ENCODE results near the gene KAT2B.
A peak's percentile ranks its signal among the peaks of the same experiment; 100 is the strongest.

Gene KAT2B

DNA sequence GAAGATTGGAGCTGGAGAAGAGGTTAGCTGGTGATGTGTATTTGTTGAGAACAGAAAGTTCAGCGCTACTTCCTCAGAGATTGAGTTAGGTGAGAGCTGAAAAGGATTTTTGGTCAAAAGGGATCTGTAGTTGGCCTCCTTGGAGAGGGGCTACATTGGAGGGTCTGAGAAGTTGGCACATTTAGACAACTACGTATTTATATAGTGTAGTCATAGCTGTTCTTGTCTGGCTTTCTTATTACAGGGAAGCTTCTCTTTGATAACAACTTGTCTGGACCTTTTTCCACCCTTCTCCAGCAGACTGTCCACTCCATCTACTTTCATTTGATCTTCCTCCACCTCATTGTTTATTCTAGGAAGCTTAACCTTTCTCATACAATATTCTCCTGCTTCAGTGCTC is 43.7 kb downstream of the KAT2B start:
- H3K79me1 ChIP-seq (replicated peaks; ENCODE audit: low read length, poor library complexity, severe bottlenecking), result peaks cover 9% of the 10 kb centered on the region
- no peak overlapping the region for H3K18ac ChIP-seq (ENCODE audit: low read depth in 1 of 2, low read length in 2 of 2)
- no peak overlapping the region for H2BK12ac ChIP-seq (ENCODE audit: low read length in 2 of 2)
- no peak overlapping the region for H4K91ac ChIP-seq (ENCODE audit: low read length)
- no peak overlapping the region for H3K4ac ChIP-seq (ENCODE audit: low read depth in 1 of 2, low read length in 2 of 2)
- H2BK15ac ChIP-seq (ENCODE audit: low read depth, poor library complexity, severe bottlenecking), result no peak overlapping the region
- DNase-seq, result no peak
- no peak overlapping the region for H2BK5ac ChIP-seq (ENCODE audit: low read depth, low read length, poor library complexity, severe bottlenecking)
- no peak overlapping the region for H2AFZ ChIP-seq (ENCODE audit: low read depth, low read length)
- H3K4me3 ChIP-seq (ENCODE audit: insufficient read depth in 1 of 2, low read depth in 1 of 2, low read length in 2 of 2), result no peak overlapping the region
- no peak overlapping the region for H3K14ac ChIP-seq (ENCODE audit: low read length in 2 of 2)
- H3K23ac ChIP-seq (ENCODE audit: low read length in 2 of 2), result peak overlapping the region in 1 of 2 experiments; percentile 60
- WGBS, result 100% methylated on average over 2 of the region's 2 CpGs
- H3K36me3 ChIP-seq (ENCODE audit: control insufficient read depth in 1 of 2, insufficient read depth in 2 of 2, low read depth in 1 of 2, low read length in 2 of 2), result no peaks in the 10 kb centered on the region
- no peak overlapping the region for H2AK5ac ChIP-seq (ENCODE audit: low read length, severe bottlenecking)
- no peak overlapping the region for H3K27ac ChIP-seq (ENCODE audit: low read length, poor library complexity, severe bottlenecking)
- no peaks in the 10 kb centered on the region for H3K9me3 ChIP-seq (ENCODE audit: control insufficient read depth, low read length)
- no peak overlapping the region for H3K9ac ChIP-seq (ENCODE audit: low read length)
- no peak overlapping the region for H2BK120ac ChIP-seq (ENCODE audit: low read depth, low read length)
- H4K8ac ChIP-seq (ENCODE audit: low read length), result no peak overlapping the region
- peaks cover 4% of the 10 kb centered on the region for H3K4me1 ChIP-seq (ENCODE audit: control insufficient read depth, insufficient read depth, low read depth, low read length)
- no peaks in the 10 kb centered on the region for H3K27me3 ChIP-seq (ENCODE audit: control insufficient read depth in 1 of 2, insufficient read depth in 1 of 2, low read length in 2 of 2)
- no peak overlapping the region for H3K4me2 ChIP-seq (ENCODE audit: low read length, poor library complexity, severe bottlenecking)

DNA sequence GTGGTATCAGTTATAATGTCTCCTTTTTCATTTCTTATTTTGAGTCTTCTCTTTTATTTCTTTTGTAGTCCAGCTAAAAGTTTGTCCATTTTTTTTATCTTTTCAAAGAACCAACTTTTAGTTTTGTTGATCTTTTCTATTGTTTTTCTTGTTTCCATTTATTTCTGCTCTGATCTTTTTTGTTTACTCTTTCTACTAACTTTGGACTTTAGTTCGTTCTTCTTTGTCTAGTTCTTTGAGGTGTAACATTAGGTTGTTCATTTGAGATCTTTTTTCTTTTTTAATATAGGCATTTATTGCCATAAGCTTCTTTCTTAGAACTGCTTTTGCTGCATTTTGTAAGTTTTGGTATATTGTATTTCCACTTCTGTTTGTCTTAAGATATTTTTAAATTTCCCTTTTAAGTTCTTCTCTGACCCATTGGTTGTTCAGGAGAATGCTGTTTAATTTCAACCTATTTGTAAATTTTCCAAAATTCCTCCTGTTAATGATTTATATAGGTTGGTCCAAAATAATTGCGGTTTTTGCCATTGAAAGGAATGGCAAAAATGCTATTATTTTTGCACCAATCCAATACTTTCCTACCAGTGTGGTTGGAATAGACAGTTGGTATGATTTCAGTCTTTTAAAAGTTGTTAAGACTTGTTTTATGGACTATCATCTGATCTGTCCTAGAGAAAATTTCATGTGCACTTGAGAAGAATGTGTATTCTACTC is 51.2 kb downstream of the KAT2B start:
- Histone ChIP-seq H2AK5ac (ENCODE audit: low read length, severe bottlenecking) (no peak overlapping the region), H3K27me3 (ENCODE audit: control insufficient read depth in 1 of 2, insufficient read depth in 1 of 2, low read length in 2 of 2) (no peaks in the 10 kb centered on the region), H3K4ac (ENCODE audit: low read depth in 1 of 2, low read length in 2 of 2) (no peak overlapping the region), H3K9me3 (ENCODE audit: control insufficient read depth, low read length) (peaks cover 5% of the 10 kb centered on the region), H4K91ac (ENCODE audit: low read length) (no peak overlapping the region), H3K4me3 (ENCODE audit: insufficient read depth in 1 of 2, low read depth in 1 of 2, low read length in 2 of 2) (no peak overlapping the region), H3K18ac (ENCODE audit: low read depth in 1 of 2, low read length in 2 of 2) (no peak overlapping the region), H2AFZ (ENCODE audit: low read depth, low read length) (no peak overlapping the region), H3K4me2 (ENCODE audit: low read length, poor library complexity, severe bottlenecking) (no peak overlapping the region), H2BK120ac (ENCODE audit: low read depth, low read length) (no peak overlapping the region), H3K36me3 (ENCODE audit: control insufficient read depth in 1 of 2, insufficient read depth in 2 of 2, low read depth in 1 of 2, low read length in 2 of 2) (peaks cover 0 to 8% of the 10 kb centered on the region in 2 experiments), H3K23ac (ENCODE audit: low read length in 2 of 2) (no peak overlapping the region), H2BK15ac (ENCODE audit: low read depth, poor library complexity, severe bottlenecking) (no peak overlapping the region), H3K27ac (ENCODE audit: low read length, poor library complexity, severe bottlenecking) (no peak overlapping the region), H2BK5ac (ENCODE audit: low read depth, low read length, poor library complexity, severe bottlenecking) (no peak overlapping the region), H3K4me1 (ENCODE audit: control insufficient read depth, insufficient read depth, low read depth, low read length) (peaks cover 2% of the 10 kb centered on the region), H4K8ac (ENCODE audit: low read length) (no peak overlapping the region), H2BK12ac (ENCODE audit: low read length in 2 of 2) (no peak overlapping the region), H3K14ac (ENCODE audit: low read length in 2 of 2) (no peak overlapping the region), H3K79me1 (replicated peaks; ENCODE audit: low read length, poor library complexity, severe bottlenecking) (peaks cover 4% of the 10 kb centered on the region), H3K9ac (ENCODE audit: low read length) (no peak overlapping the region)
- WGBS, result no CpG with 5 or more reads among the region's 2 CpGs
- no peak for DNase-seq

DNA sequence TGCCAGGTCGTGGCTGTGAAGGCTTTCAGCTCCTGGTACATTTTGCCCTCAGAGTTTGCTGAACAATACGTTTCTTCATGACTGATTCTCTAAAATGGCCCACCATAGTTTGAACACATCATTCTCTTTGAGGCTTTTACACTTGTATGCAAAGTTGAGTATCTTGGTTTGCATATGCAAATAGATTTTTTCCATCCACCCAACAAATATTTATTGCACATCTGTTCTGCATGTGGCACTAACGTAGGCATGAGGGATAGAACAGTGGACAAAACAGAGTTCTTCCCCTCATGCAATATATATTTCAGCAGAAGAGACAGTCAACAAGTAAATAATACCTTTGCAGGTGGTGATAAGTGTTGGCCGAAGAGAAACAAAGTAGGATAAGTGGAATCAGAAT is 55.2 kb downstream of the KAT2B start:
- no peak overlapping the region for H2BK15ac ChIP-seq (ENCODE audit: low read depth, poor library complexity, severe bottlenecking)
- H3K4me2 ChIP-seq (ENCODE audit: low read length, poor library complexity, severe bottlenecking), result no peak overlapping the region
- H3K9ac ChIP-seq (ENCODE audit: low read length), result no peak overlapping the region
- H3K27ac ChIP-seq (ENCODE audit: low read length, poor library complexity, severe bottlenecking), result no peak overlapping the region
- no peak overlapping the region for H3K4me3 ChIP-seq (ENCODE audit: insufficient read depth in 1 of 2, low read depth in 1 of 2, low read length in 2 of 2)
- no peaks in the 10 kb centered on the region for H3K27me3 ChIP-seq (ENCODE audit: control insufficient read depth in 1 of 2, insufficient read depth in 1 of 2, low read length in 2 of 2)
- no peak overlapping the region for H3K18ac ChIP-seq (ENCODE audit: low read depth in 1 of 2, low read length in 2 of 2)
- H2BK120ac ChIP-seq (ENCODE audit: low read depth, low read length), result no peak overlapping the region
- no peak overlapping the region for H2BK5ac ChIP-seq (ENCODE audit: low read depth, low read length, poor library complexity, severe bottlenecking)
- no peaks in the 10 kb centered on the region for H3K79me1 ChIP-seq (replicated peaks; ENCODE audit: low read length, poor library complexity, severe bottlenecking)
- no peak overlapping the region for H2BK12ac ChIP-seq (ENCODE audit: low read length in 2 of 2)
- no peak overlapping the region for H2AFZ ChIP-seq (ENCODE audit: low read depth, low read length)
- H2AK5ac ChIP-seq (ENCODE audit: low read length, severe bottlenecking), result no peak overlapping the region
- no peak for DNase-seq
- H4K91ac ChIP-seq (ENCODE audit: low read length), result no peak overlapping the region
- no peak overlapping the region for H4K8ac ChIP-seq (ENCODE audit: low read length)
- H3K9me3 ChIP-seq (ENCODE audit: control insufficient read depth, low read length), result no peaks in the 10 kb centered on the region
- no peak overlapping the region for H3K4ac ChIP-seq (ENCODE audit: low read depth in 1 of 2, low read length in 2 of 2)
- no peak overlapping the region for H3K14ac ChIP-seq (ENCODE audit: low read length in 2 of 2)
- WGBS, result 97% methylated on average over 4 of the region's 4 CpGs
- no peak overlapping the region for H3K23ac ChIP-seq (ENCODE audit: low read length in 2 of 2)
- H3K4me1 ChIP-seq (ENCODE audit: control insufficient read depth, insufficient read depth, low read depth, low read length), result peaks cover 5% of the 10 kb centered on the region
- H3K36me3 ChIP-seq (ENCODE audit: control insufficient read depth in 1 of 2, insufficient read depth in 2 of 2, low read depth in 1 of 2, low read length in 2 of 2), result peaks cover 0 to 6% of the 10 kb centered on the region in 2 experiments

DNA sequence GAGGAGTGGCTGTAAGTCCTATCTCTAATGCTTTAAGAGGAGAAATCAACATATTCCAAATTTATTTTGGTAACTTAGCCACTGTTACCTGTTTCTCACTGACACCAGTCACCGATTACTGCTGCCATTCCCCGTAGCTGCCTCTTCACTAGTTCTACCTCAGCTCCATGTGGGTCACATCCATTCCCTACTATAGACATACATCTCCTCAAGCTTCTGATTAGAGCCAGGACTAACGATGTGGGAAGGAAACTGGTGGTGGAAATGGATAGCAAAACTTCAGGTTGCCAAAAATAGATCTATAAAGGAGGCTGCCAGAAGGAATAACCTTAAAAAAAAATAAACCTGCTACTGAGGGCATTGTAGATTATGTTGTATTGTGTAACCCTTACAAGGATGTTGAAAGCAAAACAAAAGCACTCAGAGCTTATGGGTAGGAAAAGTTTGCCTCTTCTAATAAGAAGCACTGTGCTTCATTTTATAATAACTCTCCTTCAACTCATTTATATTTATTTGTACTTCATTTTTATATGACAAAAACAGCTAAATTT is 56.0 kb downstream of the KAT2B start:
- Histone ChIP-seq H3K14ac (ENCODE audit: low read length in 2 of 2) (no peak overlapping the region), H4K91ac (ENCODE audit: low read length) (no peak overlapping the region), H3K9me3 (ENCODE audit: control insufficient read depth, low read length) (no peaks in the 10 kb centered on the region), H3K36me3 (ENCODE audit: control insufficient read depth in 1 of 2, insufficient read depth in 2 of 2, low read depth in 1 of 2, low read length in 2 of 2) (peaks cover 0 to 6% of the 10 kb centered on the region in 2 experiments), H2AFZ (ENCODE audit: low read depth, low read length) (no peak overlapping the region), H3K79me1 (replicated peaks; ENCODE audit: low read length, poor library complexity, severe bottlenecking) (no peaks in the 10 kb centered on the region), H2BK15ac (ENCODE audit: low read depth, poor library complexity, severe bottlenecking) (no peak overlapping the region), H3K4me1 (ENCODE audit: control insufficient read depth, insufficient read depth, low read depth, low read length) (peaks cover 5% of the 10 kb centered on the region), H3K4me2 (ENCODE audit: low read length, poor library complexity, severe bottlenecking) (no peak overlapping the region), H2BK5ac (ENCODE audit: low read depth, low read length, poor library complexity, severe bottlenecking) (no peak overlapping the region), H3K9ac (ENCODE audit: low read length) (no peak overlapping the region), H3K4me3 (ENCODE audit: insufficient read depth in 1 of 2, low read depth in 1 of 2, low read length in 2 of 2) (no peak overlapping the region), H2AK5ac (ENCODE audit: low read length, severe bottlenecking) (no peak overlapping the region), H2BK120ac (ENCODE audit: low read depth, low read length) (no peak overlapping the region), H3K18ac (ENCODE audit: low read depth in 1 of 2, low read length in 2 of 2) (no peak overlapping the region), H3K23ac (ENCODE audit: low read length in 2 of 2) (no peak overlapping the region), H3K27me3 (ENCODE audit: control insufficient read depth in 1 of 2, insufficient read depth in 1 of 2, low read length in 2 of 2) (no peaks in the 10 kb centered on the region), H3K27ac (ENCODE audit: low read length, poor library complexity, severe bottlenecking) (no peak overlapping the region), H4K8ac (ENCODE audit: low read length) (no peak overlapping the region), H3K4ac (ENCODE audit: low read depth in 1 of 2, low read length in 2 of 2) (no peak overlapping the region), H2BK12ac (ENCODE audit: low read length in 2 of 2) (no peak overlapping the region)
- WGBS, result 96% methylated on average over 3 of the region's 3 CpGs
- no peak for DNase-seq
